ENCODE data around the gene ADAT1.
"Not testable (repeated sequence)": the region's sequence is repeated elsewhere in the genome, so short reads cannot be mapped to it uniquely, and the experiment has no call there.

The ADAT1 gene

DNA sequence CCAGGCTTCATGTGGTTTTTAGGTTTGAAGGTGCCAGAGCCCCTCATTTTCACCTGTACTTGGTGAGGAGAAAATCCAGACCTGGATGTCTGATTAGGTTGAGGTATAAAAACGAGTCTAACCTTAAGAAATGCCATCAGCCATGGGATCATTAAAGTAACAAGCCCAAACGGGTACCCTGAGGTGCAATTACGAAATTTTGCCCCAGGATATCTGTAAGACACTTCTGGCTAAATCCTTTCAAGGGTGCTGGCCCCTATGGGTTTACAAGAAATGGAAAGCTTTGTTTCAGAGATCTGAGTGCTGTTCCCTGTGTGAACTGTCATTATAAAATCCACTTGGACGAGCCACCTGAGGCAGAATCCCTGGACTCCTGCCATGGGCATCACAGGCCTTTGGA lies 19.8 kb downstream of the ADAT1 start:
- DNase-seq (ENCODE audit: insufficient read length, low spot score), result no peak
- no peak for TF ChIP-seq POLR2A (IDR thresholded peaks at IDR 0.05; ENCODE audit: low read depth, low read length)
- FAIRE-seq, result no peak

DNA sequence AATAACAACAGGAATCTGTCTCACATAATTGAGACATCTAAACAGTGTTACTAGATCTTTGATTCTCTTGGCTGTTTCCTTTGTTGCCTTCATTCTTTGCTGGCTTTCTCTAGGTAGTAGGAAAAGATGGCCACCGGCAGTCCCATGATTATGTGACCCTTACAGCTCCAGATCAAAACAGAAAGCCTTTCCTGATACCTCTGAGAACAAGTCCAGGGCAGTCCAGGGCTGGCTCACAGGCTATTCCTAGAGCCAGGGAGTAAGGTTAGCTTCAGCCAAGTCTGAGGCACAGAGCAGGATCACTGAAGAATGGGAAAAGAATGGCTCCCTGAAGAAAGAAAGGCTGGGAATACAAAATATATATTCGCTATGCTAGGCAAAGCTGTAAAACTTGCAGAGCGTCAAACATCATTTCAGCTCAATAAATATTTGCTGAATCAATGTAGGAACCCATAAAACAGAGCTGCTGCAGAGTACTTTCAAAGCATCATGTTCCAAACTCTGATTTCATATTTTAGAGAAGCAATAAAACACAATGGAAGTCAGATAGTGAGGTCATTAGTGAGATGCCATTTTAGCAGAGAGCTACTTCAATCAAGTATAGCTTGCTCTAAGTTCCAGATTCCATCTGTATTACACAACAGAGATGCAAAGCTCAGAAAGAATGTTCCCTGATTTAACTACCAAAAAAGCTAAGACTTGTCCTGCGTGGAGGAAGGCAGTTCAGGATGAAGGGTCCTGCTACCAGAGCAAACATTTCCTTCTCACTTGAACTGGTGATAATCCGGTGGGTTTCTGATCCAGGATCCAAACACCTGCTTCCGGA lies 23.4 kb downstream of the ADAT1 start:
- no peak for FAIRE-seq
- no peak for DNase-seq (ENCODE audit: insufficient read length, low spot score)
- TF ChIP-seq POLR2A (IDR thresholded peaks at IDR 0.05; ENCODE audit: low read depth, low read length), result no peak

DNA sequence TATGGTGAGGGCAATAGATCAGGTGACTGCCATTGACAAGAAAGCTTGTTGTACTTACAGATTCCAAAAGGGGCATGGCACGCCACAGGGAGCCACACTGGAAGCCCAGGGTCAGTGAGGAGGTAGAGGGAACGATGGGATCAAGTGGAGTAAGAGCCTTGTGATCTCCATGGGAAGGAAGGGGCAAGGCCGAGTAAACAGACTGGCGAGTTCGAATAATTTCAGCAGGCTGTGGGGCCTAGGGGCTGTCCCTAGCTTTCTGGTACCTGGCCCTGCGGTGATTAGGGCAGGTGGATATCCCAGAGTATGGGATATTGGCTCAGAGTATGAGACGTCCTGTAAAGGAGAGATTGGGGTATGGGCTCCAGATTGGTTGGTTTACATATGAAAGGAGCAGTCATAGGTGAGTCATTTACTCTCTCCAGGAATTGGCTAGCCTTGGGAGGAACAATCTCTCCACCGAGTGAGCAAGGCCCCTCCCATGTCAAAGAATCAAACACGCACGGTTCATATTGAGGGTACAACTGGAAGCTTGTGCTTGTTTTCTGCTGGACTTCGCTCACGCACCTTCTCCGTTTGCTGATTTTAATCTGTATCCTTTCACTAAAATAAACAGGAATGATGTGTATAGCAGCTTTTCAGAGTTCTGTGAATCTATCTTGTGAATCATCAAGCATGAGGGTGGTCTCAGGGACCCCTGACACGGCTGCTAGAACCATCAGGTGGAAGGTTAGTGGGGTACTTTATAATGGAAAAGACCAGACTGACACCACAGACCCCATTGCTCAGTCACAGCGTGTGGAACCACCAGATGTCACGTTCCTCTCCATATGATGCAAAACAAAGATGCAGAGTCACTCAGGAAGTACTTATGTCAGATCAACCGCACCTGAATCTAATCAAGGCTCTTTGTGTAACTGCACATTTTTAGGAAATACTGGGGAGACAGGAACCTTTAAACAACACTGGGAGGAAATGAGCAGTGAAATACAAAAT lies 29.0 kb downstream of the ADAT1 start:
- DNase-seq (ENCODE audit: insufficient read length, low spot score) (peak; percentile 38), FAIRE-seq (peak; percentile 79)
- no peak for TF ChIP-seq POLR2A (IDR thresholded peaks at IDR 0.05; ENCODE audit: low read depth, low read length)

DNA sequence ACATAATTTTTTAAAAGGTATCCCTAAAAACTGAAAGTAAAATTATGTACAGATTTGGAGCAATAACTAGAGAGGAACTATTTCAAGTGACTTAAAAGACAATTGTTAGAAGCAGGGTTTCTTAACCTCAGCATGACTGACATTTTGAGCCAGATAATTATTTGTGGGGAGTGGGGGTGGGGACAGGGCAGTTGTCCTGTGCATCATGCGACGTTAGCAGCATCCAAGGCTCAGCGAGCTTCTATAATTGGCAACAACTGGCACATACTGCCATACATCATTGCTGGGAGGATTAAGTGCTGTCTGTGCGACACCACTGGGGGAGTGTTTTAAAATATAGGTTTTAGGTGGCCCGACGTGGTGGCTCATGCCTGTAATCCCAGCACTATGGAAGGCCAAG lies 29.8 kb downstream of the ADAT1 start:
- FAIRE-seq, result no peak
- no peak for TF ChIP-seq POLR2A (IDR thresholded peaks at IDR 0.05; ENCODE audit: low read depth, low read length)

DNA sequence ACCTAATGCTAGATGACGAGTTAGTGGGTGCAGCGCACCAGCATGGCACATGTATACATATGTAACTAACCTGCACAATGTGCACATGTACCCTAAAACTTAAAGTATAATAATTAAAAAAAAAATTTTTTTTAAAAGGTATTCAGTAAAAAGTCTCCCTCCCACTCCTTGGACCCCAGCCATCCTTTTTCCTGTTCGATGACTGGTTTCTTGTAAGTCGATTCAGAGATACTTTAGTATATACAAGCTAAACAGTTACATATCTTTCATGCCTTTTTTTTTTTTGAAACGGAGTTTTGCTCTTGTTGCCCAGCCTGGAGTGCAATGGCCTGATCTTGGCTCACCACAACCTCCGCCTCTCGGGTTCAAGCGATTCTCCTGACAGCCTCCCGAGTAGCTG lies 31.2 kb downstream of the ADAT1 start:
- not testable (repeated sequence) for DNase-seq (ENCODE audit: insufficient read length, low spot score); FAIRE-seq

More for the DNA sequence above, 29.8 kb downstream of the ADAT1 start:
- DNase-seq (ENCODE audit: insufficient read length, low spot score), result no peak

DNA sequence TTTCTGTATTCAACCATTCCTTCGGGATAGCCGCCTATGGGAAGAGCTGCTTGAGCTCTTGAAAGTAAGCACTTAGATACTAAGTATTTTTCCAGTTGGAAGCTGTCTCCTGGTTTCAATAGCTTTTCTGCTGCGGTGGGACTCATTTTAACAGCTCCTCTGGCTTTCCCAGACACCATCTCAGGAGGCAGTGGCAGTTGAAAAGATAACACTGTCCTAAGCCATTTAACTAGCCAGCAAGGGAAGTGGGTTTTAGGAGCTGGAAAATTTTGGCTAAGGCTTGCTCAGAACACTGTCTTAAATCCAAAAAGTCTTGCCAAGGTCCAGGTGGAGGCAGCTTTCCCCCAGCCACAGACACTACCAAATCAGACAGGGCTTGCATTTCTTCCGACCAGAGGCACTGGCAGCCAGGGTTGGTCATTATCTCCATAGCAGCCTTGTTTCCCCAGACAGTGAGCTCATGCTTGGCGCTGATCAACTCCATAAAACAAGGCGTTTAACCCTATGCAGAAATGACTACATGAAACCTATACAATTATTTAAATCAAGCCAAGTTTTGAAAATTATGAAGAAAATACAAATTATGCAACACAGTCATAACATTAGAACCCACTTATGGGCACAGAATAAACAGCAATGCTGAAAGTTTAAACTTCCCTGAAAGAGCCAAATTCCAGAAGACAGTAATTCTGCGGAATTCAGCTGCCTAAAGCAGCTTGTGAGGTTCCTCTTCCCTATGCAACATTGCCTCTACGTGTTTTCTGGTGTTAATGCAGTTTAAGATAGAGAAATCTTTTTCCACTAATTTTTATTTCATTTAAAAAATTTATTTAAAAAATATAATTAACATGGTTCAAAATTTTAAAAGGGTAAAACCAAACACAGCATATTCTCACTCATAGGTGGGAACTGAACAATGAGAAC lies 31.9 kb downstream of the ADAT1 start:
- no peak for TF ChIP-seq POLR2A (IDR thresholded peaks at IDR 0.05; ENCODE audit: low read depth, low read length)
- no peak for FAIRE-seq
- DNase-seq (ENCODE audit: insufficient read length, low spot score), result no peak

DNA sequence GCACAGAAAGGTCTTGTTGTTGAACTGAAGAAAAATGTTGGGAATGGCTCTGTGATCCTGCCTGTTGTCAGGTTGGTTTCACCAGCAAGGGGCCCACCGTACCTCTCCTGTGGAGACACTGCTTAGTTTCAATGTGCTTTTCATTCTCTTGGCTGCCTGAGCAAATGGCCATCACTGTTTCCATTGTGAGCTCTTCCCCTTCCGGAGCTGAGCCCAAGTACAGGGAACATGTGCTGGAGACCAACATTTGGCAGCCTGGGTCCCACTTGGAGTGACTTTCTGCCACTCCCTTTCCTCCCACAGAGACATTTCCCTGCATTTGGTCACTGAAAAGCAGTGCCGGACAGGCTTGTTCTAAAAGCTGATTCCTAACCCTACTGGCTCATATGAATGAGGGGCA lies 33.8 kb downstream of the ADAT1 start:
- DNase-seq (ENCODE audit: insufficient read length, low spot score), result no peak
- TF ChIP-seq POLR2A (IDR thresholded peaks at IDR 0.05; ENCODE audit: low read depth, low read length), result no peak
- FAIRE-seq, result no peak

DNA sequence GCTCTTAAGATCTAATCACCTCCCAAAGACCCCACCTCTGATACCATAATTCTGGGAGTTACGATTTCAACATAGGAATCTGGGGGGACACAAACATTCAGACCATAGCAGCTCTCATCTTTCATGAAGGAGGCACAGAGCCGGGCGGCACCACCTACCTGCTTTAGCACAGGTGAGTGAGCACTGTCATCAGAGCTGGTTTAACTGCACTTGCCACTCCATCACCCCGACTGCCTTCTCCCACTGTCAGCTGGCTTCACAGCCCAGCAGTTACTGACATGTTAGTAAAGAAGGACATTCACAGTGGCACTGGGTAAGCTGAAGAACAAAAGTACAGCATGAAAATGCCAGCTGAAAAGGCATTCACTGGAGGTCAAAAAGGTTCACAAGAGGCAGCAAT lies 34.4 kb downstream of the ADAT1 start:
- DNase-seq (ENCODE audit: insufficient read length, low spot score), result no peak
- TF ChIP-seq POLR2A (IDR thresholded peaks at IDR 0.05; ENCODE audit: low read depth, low read length), result no peak
- FAIRE-seq, result no peak

DNA sequence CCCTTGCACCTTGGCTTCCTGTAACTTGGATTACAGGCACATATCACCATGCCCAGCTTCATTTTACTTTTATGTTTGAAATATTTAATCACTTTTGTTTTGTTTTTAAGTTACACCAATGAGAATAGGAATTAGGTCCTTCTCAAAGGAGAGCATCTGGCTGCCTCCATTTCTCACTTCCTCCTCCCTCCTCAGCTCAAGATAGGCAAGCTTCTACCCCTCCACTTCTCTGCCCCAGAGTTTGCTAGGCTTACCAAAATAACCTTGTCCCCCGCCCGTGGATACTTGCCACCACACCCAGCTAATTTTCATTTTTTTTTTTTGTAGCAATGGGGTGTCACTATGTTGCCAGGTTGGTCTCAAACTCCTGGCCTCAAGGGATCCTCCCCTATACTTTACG lies 39.0 kb downstream of the ADAT1 start:
- no peak for DNase-seq (ENCODE audit: insufficient read length, low spot score)
- FAIRE-seq, result no peak
- no peak for TF ChIP-seq POLR2A (IDR thresholded peaks at IDR 0.05; ENCODE audit: low read depth, low read length)

DNA sequence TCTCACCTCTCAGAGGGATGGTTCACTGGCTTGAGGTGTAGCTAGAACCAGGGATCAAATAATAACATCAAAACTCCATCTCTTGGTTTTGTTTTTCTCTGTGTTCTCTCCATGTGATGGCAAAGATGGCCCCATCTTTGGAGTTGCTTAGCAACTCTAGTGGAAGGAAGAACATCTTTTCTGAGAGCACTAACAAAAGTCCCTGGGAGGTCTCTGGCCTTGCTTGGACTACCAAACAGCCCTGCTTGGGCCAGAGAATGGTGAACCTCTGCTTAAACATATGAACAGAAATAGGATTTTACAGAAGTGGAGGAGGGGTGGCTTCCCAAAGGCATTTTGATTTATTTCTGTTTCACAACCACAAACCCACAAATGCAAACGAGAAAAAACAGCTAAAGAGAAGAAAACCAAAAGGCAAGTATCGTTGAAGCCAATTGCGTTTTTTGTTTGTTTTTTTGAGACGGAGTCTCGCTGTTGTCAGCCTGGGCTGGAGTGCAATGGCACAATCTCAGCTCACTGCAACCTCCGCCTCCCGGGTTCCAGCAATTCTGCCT lies 43.7 kb downstream of the ADAT1 start:
- DNase-seq (ENCODE audit: insufficient read length, low spot score), result no peak
- TF ChIP-seq POLR2A (IDR thresholded peaks at IDR 0.05; ENCODE audit: low read depth, low read length), result no peak
- no peak for FAIRE-seq

DNA sequence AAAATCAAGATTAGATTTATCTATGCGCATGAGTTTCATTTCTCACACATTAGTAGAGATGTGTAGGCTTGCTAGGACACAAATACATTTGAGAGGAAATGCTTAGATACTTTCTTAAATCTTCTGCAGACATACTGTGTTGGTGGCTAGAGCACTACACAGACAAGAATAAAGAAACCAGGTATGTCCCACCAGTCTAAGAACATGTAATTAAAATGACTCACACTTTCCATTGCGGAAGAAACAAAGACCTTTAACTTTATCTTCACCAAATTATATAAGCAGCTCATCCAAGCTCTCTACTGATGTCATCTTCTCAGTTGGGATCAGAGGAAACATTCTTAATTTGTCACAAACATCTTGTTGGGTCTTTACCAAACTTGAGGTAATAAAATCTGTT lies 44.4 kb downstream of the ADAT1 start:
- no peak for DNase-seq (ENCODE audit: insufficient read length, low spot score)
- no peak for TF ChIP-seq POLR2A (IDR thresholded peaks at IDR 0.05; ENCODE audit: low read depth, low read length)
- no peak for FAIRE-seq

DNA sequence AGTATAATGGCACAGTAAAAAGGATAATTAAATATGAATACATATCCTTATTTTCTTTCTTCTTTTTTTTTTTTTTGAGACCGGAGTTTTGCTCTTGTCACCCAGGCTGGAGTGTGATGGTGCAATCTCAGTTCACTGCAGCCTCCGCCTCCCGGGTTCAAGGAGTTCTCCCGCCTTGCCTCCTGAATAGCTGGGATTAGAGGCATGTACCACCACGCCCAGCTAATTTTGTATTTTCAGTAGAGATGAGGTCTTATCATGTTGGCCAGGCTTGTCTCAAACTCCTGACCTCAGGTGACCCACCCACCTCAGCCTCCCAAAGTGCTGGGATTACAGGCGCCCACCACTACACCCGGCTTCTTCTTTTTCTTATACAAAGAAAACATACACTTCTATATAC lies 44.9 kb downstream of the ADAT1 start:
- no peak for TF ChIP-seq POLR2A (IDR thresholded peaks at IDR 0.05; ENCODE audit: low read depth, low read length)
- DNase-seq (ENCODE audit: insufficient read length, low spot score) (no peak), FAIRE-seq (no peak)

DNA sequence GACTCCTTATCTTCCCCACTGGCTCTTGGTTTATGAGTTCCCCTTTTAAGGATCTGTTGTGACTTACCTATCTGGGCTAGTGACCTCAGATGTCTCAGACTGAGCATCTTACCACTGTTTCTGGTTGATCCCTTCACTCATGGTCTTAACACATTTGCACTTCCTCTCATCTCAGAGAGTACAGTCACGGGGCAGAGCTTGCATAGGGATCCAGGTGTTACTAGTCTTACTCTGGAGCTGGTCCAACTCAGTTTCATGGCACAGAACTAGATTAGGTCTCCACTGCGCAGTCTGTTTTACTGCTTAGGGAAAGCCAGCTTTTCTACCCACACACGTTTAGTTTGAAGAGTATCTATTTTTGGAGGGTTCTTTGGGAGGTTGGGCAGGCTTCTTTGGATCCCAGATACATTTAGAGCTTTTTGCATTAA lies 46.7 kb downstream of the ADAT1 start:
- FAIRE-seq (no peak), DNase-seq (ENCODE audit: insufficient read length, low spot score) (no peak)
- TF ChIP-seq POLR2A (IDR thresholded peaks at IDR 0.05; ENCODE audit: low read depth, low read length), result no peak
